ENCODE measurements around the gene BMPR1A.

Gene BMPR1A

GRCh38 chr10:86900955-86901354 is 144.5 kb downstream of the BMPR1A start (continued):
- TF ChIP-seq CREB5 (CRISPR knock-in tag; IDR thresholded peaks at IDR 0.05; ENCODE audit: low read depth) (no peak), ISL1 (CRISPR knock-in tag; IDR thresholded peaks at IDR 0.05) (no peak), PPARA (CRISPR knock-in tag; IDR thresholded peaks at IDR 0.05; ENCODE audit: borderline replicate concordance) (no peak), CSDC2 (CRISPR knock-in tag; IDR thresholded peaks at IDR 0.05) (no peak), CSRNP3 (CRISPR knock-in tag; IDR thresholded peaks at IDR 0.05) (no peak), ZFP3 (CRISPR knock-in tag; IDR thresholded peaks at IDR 0.05) (no peak)

- no peak for ATAC-seq
- TF ChIP-seq PPARA (CRISPR knock-in tag; IDR thresholded peaks at IDR 0.05; ENCODE audit: borderline replicate concordance) = no peak
- TF ChIP-seq ZNF8 (CRISPR knock-in tag; IDR thresholded peaks at IDR 0.05) = no peak
- TF ChIP-seq CREB5 (CRISPR knock-in tag; IDR thresholded peaks at IDR 0.05; ENCODE audit: low read depth) = no peak
- TF ChIP-seq TCF4 (CRISPR knock-in tag; IDR thresholded peaks at IDR 0.05; ENCODE audit: borderline replicate concordance) = no peak
- TF ChIP-seq BACH2 (CRISPR knock-in tag; IDR thresholded peaks at IDR 0.05; ENCODE audit: borderline replicate concordance) = no peak
- TF ChIP-seq CSRNP3 (CRISPR knock-in tag; IDR thresholded peaks at IDR 0.05) = no peak
- TF ChIP-seq ZNF565 (CRISPR knock-in tag; conservative IDR thresholded peaks at IDR 0.05; ENCODE audit: low read depth) = no peak
- no peak for TF ChIP-seq TOX (CRISPR knock-in tag; IDR thresholded peaks at IDR 0.05; ENCODE audit: borderline replicate concordance)
- TF ChIP-seq PATZ1 (CRISPR knock-in tag; IDR thresholded peaks at IDR 0.05; ENCODE audit: borderline replicate concordance) = no peak
- no peak for TF ChIP-seq TSHZ2 (CRISPR knock-in tag; IDR thresholded peaks at IDR 0.05)
- no peak for TF ChIP-seq ISL1 (CRISPR knock-in tag; IDR thresholded peaks at IDR 0.05)
- TF ChIP-seq ZFP30 (CRISPR knock-in tag; IDR thresholded peaks at IDR 0.05) = no peak
- TF ChIP-seq ZFP3 (CRISPR knock-in tag; IDR thresholded peaks at IDR 0.05) = no peak
- no peak for TF ChIP-seq GLIS3 (CRISPR knock-in tag; IDR thresholded peaks at IDR 0.05)
- no peak for TF ChIP-seq ARNTL (CRISPR knock-in tag; IDR thresholded peaks at IDR 0.05; ENCODE audit: borderline replicate concordance, low read depth)
- no peak for TF ChIP-seq SNAI2 (CRISPR knock-in tag; IDR thresholded peaks at IDR 0.05)
- TF ChIP-seq POU6F1 (CRISPR knock-in tag; IDR thresholded peaks at IDR 0.05; ENCODE audit: borderline replicate concordance, low read depth) = no peak
- no peak for TF ChIP-seq ZNF70 (CRISPR knock-in tag; IDR thresholded peaks at IDR 0.05)
- TF ChIP-seq OSR1 (CRISPR knock-in tag; IDR thresholded peaks at IDR 0.05) = no peak
These were observed 148.2 kb downstream of the BMPR1A start for GRCh38 chr10:86904600-86904999.

Data from SK-N-SH treated with all-trans-retinoic acid at 6 μM for 48 hours (cell line).